Colonic mucosa (tissue), 4 donors: ENCODE measurements around the gene DNMT3A. TPM values are rescaled to one million over a fixed set of nuclear protein-coding genes. Genes with fewer than 3 reads are reported as not detected.

ENCODE experiments used
- DNase-seq: peaks from one replicate; pipeline ENCODE4 v3.0.0-alpha.2; 2020
- H3K27ac ChIP-seq: fragments of 200-600 bp; one replicate; pipeline ENCODE4 v1.8.0; 2021
- H3K27me3 ChIP-seq: fragments of 200-600 bp; one replicate; pipeline ENCODE4 v1.8.0; 2021
- H3K36me3 ChIP-seq: fragments of 200-600 bp; one replicate; pipeline ENCODE4 v1.8.0; 2021
- H3K4me1 ChIP-seq: fragments of 200-600 bp; one replicate; pipeline ENCODE4 v1.8.0; 2021; ENCODE audit warnings: mild to moderate bottlenecking
- H3K4me3 ChIP-seq: fragments of 200-600 bp; one replicate; pipeline ENCODE4 v1.8.0; 2021
- H3K9ac ChIP-seq, 2 donors: one replicate each; pipeline ENCODE4 v1.7.0; 2013; ENCODE audit warnings: control low read depth in 2 of 2, low read depth in 2 of 2, low read length in 2 of 2
- H3K9me3 ChIP-seq: fragments of 200-600 bp; one replicate; pipeline ENCODE4 v1.8.0; 2021
- intact Hi-C: fragments of 100-400 bp; cut with DNase I; formaldehyde crosslinking; loops from one replicate; pipeline ENCODE4 v1.14.1; 2022
- total RNA-seq, 2 donors: library from RNA; stranded (reverse); fragmentation: NEBNext Ultra II Directional in 1 of 2; extraction: Animal tissue kit (Norgen Biotek cat#: 25700) in 1 of 2; gene quantifications; one replicate each; pipeline ENCODE4 v1.2.1, GENCODE V29; 2021
- TF ChIP-seq, protein P1 (sequence below): fragments of 200-600 bp; IDR thresholded peaks from one replicate; pipeline ENCODE4 v1.8.0; 2022; ENCODE audit warnings: antibody characterized with exemption, mild to moderate bottlenecking
- donor health status: healthy.
- donor health status: DM: no; HTN: no; CAD: no.
- donor health status: DM: no; HTN: no; CAD: no.

DNMT3A gene
- total RNA-seq, 2 donors from 2014 or later = 30.8 to 44.5 TPM

DNA sequence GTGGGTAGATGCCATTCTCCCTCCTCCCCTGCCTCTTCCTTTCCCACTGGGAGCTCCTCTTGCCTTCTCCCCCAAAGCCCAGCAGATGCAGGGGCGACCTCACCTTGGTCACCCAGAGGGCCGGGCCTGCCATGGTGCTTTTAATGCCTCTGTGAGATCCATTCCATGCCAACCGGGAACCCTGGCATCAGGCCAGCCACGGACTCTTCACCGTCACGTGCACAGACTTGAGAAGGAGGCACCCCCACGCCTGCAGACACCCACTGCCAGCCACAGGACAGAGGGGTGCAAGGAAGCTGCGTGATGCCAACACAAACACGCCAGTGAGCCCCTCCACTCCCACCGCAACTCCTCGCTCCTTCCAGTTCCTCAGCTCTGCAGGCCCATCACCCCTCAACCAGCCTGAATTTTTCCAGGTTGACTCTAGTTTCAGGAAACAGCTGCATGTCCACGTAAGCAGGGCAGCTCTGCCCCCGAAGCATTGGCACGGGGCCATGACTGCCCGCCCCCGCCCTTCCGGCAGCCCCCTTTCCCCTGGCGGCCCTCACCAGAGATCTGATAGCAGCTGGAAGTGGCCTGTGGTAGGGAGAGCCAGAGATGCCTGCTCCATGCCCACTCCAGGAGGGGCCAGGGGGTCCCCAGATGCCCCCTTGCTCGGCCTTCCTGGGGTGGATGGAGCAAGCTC, 50.8 kb downstream of the DNMT3A start:
- Histone ChIP-seq H3K27ac (no peak overlapping the region), H3K9ac (peak overlapping the region in 1 of 2 donors; percentile 24), H3K4me1 (peaks cover 14% of the 10 kb centered on the region), H3K9me3 (no peaks in the 10 kb centered on the region), H3K4me3 (no peak overlapping the region), H3K27me3 (no peaks in the 10 kb centered on the region), H3K36me3 (no peaks in the 10 kb centered on the region)
- no peak for DNase-seq
- TF ChIP-seq, protein P1, sequence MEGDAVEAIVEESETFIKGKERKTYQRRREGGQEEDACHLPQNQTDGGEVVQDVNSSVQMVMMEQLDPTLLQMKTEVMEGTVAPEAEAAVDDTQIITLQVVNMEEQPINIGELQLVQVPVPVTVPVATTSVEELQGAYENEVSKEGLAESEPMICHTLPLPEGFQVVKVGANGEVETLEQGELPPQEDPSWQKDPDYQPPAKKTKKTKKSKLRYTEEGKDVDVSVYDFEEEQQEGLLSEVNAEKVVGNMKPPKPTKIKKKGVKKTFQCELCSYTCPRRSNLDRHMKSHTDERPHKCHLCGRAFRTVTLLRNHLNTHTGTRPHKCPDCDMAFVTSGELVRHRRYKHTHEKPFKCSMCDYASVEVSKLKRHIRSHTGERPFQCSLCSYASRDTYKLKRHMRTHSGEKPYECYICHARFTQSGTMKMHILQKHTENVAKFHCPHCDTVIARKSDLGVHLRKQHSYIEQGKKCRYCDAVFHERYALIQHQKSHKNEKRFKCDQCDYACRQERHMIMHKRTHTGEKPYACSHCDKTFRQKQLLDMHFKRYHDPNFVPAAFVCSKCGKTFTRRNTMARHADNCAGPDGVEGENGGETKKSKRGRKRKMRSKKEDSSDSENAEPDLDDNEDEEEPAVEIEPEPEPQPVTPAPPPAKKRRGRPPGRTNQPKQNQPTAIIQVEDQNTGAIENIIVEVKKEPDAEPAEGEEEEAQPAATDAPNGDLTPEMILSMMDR = no peak
- intact Hi-C loops = no loop called here

DNA sequence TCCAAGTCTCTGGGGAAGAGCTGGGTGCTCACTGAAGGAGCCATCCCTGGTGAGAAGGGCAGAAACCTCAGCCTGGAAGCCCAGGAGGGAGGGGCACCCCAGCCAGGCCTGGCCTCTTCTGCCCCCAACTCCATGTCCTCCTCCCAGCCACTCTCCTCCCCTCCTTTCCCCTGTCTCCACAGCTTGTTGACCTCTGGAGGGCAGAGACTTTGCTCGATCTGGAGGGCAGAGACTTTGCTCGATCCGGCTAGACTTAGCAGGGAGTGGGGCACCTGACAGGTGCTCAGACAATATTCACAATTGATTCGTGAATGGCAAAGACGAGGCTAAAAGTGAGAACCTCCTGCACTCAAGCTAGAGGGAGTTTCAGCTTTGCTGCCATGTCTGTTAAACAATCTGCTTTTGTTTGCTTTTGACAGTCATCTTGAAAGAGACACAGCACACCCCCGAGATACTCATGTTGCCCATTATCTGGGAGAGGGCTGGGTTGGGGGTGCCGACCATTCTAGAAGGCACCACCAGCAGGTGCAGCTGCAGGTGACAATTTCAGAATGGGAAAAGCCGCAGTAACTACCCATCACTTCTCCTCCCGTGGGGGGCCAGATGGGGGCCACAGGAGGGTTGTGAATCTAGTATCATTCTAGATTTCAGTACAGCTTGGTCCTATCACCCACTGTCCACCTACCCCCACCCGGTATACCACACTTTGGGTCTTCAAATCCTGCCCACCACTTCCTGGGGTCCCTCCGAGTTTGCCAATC, 54.8 kb downstream of the DNMT3A start:
- intact Hi-C loops = no loop called here
- H3K9ac ChIP-seq = no peak overlapping the region
- no peak for DNase-seq
- H3K4me3 ChIP-seq = no peak overlapping the region
- no peaks in the 10 kb centered on the region for H3K36me3 ChIP-seq
- H3K4me1 ChIP-seq = no peaks in the 10 kb centered on the region
- H3K27me3 ChIP-seq = no peaks in the 10 kb centered on the region
- TF ChIP-seq, protein P1 = no peak
- no peaks in the 10 kb centered on the region for H3K9me3 ChIP-seq
- no peak overlapping the region for H3K27ac ChIP-seq

DNA sequence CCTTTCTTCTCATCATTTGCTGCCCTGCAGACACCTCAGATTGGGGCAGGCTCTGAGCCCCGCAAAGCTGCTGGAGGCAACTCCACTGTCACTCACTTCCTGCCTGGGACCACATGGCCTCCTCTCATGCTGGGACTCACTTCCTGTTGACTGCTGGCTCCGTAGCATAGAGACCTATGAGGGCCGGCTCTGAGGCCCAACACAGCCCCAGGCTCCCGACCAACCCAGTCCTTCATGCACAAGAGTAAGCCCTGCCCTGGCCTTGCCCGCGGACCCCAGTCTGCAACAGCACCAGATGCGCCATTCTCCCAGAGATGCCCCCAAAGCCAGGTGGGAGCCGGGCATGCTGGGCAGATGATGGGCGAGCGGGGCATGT, 55.7 kb downstream of the DNMT3A start:
- DNase-seq = peak; percentile 39
- Histone ChIP-seq H3K27ac (peak overlapping the region; percentile 13), H3K9ac (no peak overlapping the region), H3K36me3 (no peaks in the 10 kb centered on the region), H3K9me3 (no peaks in the 10 kb centered on the region), H3K4me3 (no peak overlapping the region), H3K27me3 (no peaks in the 10 kb centered on the region), H3K4me1 (no peaks in the 10 kb centered on the region)
- TF ChIP-seq, protein P1 = no peak
- intact Hi-C loops = no loop called here

DNA sequence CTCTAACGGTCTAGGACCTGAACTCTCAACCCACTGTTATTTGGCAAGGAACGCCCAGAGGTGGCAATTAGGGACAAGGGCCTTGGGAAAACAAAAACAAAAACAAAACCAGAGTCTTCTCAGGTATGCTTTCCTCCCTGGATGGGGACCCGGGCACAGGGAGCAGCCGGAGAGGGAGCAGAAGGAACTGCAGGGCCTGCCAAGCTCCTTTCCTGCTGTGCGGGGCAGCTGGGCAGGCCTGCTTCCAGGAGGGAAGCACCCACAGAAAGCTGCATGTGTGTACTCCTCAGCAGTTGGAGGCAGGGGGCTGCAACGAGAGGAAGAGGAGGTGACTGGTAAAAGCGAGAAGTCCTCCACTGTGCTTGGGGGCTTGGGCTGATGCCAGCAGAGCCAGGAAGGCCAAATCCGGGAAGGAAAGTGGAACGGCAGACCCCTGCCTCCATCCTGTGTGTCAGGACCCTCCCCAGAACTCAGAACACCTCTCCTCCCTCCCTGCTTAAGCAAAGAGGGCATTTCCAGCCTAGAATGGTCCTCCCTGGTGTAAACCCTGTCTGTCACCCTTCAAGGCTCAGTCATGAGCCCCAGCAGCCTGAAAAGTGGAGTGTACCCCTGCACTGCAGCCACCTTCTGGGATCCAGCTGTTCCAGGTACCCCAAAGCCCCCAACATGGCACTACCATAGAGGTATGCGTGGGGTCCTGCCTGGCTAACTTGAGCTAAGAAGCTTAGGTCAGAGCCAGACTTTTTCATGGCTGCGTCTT, 56.3 kb downstream of the DNMT3A start:
- peak overlapping the region; percentile 13 for H3K27ac ChIP-seq
- no peak overlapping the region for H3K4me3 ChIP-seq
- H3K9me3 ChIP-seq = no peaks in the 10 kb centered on the region
- DNase-seq = no peak
- no peaks in the 10 kb centered on the region for H3K27me3 ChIP-seq
- H3K9ac ChIP-seq = no peak overlapping the region
- TF ChIP-seq, protein P1 = no peak
- H3K36me3 ChIP-seq = no peaks in the 10 kb centered on the region
- intact Hi-C loops = no loop called here
- no peaks in the 10 kb centered on the region for H3K4me1 ChIP-seq

DNA sequence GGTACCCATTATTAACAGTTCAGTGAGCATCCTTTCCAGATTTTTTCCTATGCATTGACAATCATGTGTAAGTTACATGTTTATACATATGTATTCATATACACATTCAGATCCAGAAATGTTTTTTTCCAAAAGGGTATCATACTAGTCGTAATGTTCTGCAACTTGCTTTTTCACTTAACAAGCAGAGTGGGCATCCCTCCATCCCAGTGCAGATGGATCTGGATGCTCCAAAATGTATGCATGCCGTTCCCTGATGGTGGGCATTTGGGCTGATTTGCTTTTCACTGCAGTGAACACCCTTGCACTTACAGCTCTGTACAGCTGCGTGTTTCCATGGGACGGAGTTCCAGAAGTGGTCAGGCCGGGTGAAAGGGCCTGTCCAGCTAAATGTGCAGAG, 57.0 kb downstream of the DNMT3A start:
- Histone ChIP-seq H3K9ac (no peak overlapping the region), H3K27ac (no peak overlapping the region), H3K4me3 (no peak overlapping the region), H3K4me1 (no peaks in the 10 kb centered on the region), H3K9me3 (no peaks in the 10 kb centered on the region), H3K36me3 (no peaks in the 10 kb centered on the region), H3K27me3 (no peaks in the 10 kb centered on the region)
- DNase-seq = no peak
- intact Hi-C loops = no loop called here
- TF ChIP-seq, protein P1 = no peak
